Esophagus squamous epithelium (tissue), 4 donors: Measurements from ENCODE around the gene PLA2G4F.

ENCODE experiments used
- CTCF ChIP-seq, 6 experiments: fragments of 450-650 bp in 4 of 6; fragments of 200-600 bp in 2 of 6; sonication (generic) in 2 of 6; IDR thresholded peaks; one replicate each; pipeline ENCODE4 v1.5.1; 2016 to 2019; ENCODE audit warnings: antibody characterized with exemption in 6 of 6, mild to moderate bottlenecking in 4 of 6, moderate library complexity in 4 of 6
- POLR2A ChIP-seq, 4 donors: fragments of 450-650 bp; IDR thresholded peaks; one replicate each; pipeline ENCODE4 v1.6.1; 2017; ENCODE audit warnings: antibody characterized with exemption in 4 of 4, mild to moderate bottlenecking in 4 of 4, moderate library complexity in 3 of 4

GRCh38 chr15:42163947-42164550 lies 7.6 kb upstream of the PLA2G4F start:
- TF ChIP-seq CTCF (IDR thresholded peaks at IDR 0.05) (no peak), POLR2A (IDR thresholded peaks at IDR 0.05) (no peak)
